Activated T-helper 9 cell treated with anti-CD3 and anti-CD28 coated beads, Interleukin-2, amount 50 U/mL, for 16 hours (primary cell): ENCODE data around the gene SCYL2.
"Not testable (repeated sequence)": the region's sequence is repeated elsewhere in the genome, so short reads cannot be mapped to it uniquely, and the experiment has no call there.

Source experiments
- DNase-seq: peaks from one replicate; pipeline ENCODE4 v3.0.0-alpha.2; 2020; ENCODE audit warnings: low read depth

SCYL2 gene

GRCh38 chr12:100266835-100267602 lies at the start of gene SCYL2, which contains the start of gene DEPDC4:
Gene SCYL2, plus strand, starts transcription at chr12:100267177. Its CDS starts 15,794 bp downstream, at chr12:100282971.
Gene DEPDC4, minus strand, starts transcription at chr12:100267079. Its CDS starts 3 bp downstream, at chr12:100267076.
- DNase-seq, result peak; percentile 89

- DNase-seq, result no peak
Observed at GRCh38 chr12:100219328-100220109, 47.5 kb upstream of the SCYL2 start.

DNA sequence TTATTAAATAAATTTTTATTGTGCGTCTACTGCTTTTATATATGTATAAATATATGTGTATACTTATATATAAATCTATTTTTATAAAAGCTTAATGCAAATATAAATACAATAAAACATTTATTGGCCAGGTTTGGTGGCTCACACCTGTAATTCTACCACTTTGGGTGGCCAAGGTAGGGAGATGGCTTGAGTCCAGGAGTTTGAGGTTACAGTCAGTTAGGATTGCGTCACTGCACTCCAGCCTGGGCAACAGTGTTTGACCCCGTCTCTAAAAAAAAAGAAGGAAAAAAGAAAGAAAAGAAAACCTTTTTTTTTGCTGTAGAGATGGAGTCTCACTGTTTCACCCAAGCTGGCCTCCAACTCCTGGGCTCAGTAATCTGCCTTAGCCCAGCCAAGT lies 45.5 kb upstream of the SCYL2 start:
- no peak for DNase-seq

DNA sequence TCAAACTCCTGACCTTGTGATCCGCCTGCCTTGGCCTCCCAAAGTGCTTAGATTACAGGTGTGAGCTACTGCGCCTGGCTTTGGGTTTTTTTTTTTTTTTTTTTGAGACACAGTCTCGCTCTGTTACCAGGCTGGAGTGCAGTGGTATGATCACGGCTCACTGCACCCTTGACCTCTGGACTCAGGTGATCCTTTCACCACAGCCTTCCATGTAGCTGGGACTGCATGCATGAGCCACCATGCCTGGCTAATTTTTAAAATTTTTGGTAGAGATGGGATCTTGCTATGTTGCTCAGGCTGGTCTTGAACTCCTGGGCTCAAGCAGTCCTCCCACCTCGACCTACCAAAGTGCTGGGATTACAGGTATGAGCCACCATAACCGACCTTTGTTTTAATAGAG lies 44.8 kb upstream of the SCYL2 start:
- not testable (repeated sequence) for DNase-seq

GRCh38 chr12:100225491-100225890 lies 41.5 kb upstream of the SCYL2 start:
- no peak for DNase-seq

DNA sequence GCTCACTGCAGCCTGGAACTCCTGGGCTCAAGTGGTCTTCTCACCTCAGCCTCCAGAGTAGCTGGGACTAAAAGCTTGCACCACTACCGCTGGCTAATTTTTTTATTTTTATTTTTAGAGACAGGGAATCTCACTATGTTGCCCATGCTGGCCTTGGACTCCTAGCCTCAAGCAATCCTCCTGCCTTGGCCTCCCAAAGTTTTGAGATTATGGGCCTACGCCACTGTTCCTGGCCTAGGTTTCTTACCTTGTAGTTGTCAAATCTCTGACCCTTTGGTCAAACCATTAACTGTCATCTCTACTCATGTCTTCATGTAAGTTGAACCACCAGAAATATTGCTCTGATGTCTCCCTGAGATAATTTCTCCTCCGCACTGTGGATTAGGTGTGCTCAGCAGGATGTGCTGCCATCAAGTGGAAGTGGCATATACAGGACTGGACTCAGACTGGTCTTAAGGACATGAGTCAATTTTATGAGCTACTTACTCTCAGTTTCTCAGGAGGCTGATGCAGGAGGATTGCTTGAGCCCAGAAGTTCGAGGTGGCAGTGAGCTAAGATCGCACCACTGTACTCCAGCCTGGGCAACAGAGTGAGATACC lies 37.8 kb upstream of the SCYL2 start:
- DNase-seq, result no peak

GRCh38 chr12:100229876-100230275 lies 37.1 kb upstream of the SCYL2 start:
- no peak for DNase-seq

DNA sequence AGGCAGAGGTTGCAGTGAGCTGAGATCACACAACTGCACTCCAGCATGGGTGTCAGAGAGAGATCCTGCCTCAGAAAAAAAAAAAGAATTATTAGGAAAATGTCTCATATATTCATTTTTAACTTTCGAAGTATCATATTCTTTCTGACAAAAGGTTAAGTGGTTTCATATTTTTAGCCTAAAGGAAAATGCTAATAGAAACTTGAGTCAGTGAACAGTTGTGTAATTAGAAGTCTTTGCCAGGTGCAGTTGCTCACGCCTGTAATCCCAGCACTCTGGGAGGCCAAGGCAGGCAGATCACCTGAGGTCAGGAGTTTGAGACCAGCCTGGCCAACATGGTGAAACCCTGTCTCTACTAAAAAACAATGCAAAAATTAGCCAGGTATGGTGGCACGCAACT lies 35.1 kb upstream of the SCYL2 start:
- DNase-seq, result not testable (repeated sequence)

DNA sequence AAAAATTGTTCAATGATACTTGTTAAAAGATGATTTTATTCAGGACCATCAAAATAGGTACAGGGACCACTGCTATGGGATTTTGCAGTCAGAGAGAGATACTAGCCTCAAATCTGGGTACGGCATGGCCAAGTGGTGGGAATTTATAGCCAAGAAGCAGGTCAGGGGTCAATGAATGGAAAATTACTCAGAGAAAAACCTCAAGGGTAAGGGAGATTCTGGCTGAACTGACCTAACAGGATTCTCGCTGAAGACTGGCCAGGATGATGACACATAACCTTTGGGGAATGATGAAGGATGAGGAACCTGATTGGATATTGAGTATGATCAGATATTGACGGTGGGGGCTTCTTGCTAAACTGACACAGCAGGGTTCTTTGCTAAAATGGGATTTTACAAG lies 32.8 kb upstream of the SCYL2 start:
- no peak for DNase-seq

- DNase-seq, result no peak
Observed at GRCh38 chr12:100234591-100235304, 32.2 kb upstream of the SCYL2 start.

GRCh38 chr12:100238801-100239200 lies 28.2 kb upstream of the SCYL2 start:
- no peak for DNase-seq

DNA sequence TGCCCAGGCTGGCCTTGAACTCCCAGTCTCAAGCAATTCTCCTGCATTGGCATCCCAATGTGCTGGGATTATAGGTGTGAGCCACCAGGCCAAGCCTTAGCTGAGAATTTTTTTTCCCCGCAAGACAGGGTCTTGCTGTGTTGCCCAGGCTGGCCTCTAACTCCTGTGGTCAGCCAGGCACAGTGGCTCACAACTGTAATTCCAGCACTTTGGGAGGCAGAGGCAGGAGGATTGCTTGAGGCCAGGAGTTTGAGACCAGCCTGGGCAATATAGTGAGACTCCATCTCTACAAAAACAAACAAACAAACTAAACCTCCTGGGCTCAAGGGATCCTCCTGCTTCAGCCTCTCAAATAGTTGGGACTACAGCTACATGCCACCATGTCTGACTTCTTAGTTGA lies 27.4 kb upstream of the SCYL2 start:
- DNase-seq, result no peak

DNA sequence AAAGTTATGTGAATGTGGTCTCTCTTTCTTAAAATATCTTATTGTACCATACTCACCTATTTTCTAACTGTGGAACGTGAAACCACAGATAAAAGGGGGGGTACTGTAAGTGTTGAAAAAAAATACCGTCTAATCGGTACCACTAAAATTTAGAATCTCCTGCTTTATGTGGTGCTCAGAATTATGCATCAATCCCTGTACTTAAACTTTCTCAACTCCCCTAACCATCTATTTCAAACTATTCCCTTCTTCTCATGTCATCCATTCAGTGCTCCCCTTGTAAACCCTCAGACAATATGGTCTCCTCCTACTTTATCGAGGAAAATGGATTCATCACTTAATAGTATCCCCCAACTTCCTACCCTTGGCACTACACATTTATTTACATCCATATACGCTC lies 23.8 kb upstream of the SCYL2 start:
- DNase-seq, result no peak

GRCh38 chr12:100247765-100248164 lies 19.2 kb upstream of the SCYL2 start:
- DNase-seq, result no peak

- DNase-seq, result no peak
Observed at GRCh38 chr12:100248886-100249285, 18.1 kb upstream of the SCYL2 start.

DNA sequence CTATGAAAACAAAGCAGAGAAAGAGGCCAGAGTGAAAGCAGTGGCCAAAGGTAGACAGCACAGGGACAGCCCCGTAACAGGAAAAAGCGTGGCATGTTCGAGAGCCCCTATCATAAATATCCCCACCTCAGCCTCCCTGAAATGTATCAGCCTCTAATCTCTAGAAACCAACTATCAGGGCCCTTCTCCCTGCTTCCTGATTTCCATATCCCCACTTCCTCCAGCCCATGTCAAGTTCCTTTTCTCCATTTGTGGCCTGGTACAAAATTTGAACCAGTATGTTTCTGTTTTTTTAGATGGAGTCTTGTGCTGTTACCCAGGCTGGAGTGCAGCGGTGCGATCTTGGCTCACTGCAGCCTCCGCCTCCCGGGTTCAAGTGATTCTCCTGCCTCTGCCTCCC lies 17.0 kb upstream of the SCYL2 start:
- DNase-seq, result no peak

DNA sequence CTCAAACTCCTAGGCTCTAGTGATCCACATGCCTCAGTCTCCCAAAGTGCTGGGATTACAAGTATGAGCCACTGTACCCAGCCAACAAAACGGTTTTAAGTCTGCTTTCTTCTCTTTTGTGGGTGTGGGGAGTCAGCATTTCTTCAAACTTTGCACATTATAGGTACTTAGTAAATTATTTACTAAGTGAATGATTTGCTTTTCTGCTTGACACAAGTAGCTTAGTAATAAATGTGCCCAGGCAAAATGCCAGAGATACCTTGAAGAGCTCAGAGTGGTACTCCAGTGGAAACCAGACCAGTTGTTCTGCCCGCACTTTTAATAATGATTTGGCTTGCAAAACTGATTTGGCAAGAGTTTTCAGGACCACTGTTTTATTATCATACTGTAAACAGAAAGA lies 15.1 kb upstream of the SCYL2 start:
- no peak for DNase-seq

DNA sequence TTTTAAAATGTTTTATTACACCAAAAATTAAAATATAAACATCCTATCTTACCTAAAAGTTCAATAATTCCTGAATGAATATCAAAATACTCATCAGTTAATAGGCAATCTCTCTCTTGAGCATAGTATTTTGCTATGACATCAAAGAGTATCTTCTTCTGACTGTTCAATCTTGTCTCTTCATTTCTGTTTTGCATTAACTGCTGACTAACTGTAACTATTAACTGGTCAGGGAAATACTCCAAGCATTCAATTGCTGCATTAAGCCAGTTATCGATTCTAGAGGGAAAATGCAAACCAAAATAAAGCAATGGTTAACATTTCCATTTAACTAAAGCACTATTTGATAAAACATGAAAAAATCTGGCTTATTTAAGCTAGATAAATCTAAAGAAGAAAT lies 13.5 kb upstream of the SCYL2 start:
- no peak for DNase-seq

GRCh38 chr12:100254876-100255275 lies 12.1 kb upstream of the SCYL2 start:
- DNase-seq, result no peak

- DNase-seq, result no peak
Observed at GRCh38 chr12:100258127-100258526, 8.8 kb upstream of the SCYL2 start.

- DNase-seq, result no peak
Observed at GRCh38 chr12:100263131-100263530, 3.8 kb upstream of the SCYL2 start.

DNA sequence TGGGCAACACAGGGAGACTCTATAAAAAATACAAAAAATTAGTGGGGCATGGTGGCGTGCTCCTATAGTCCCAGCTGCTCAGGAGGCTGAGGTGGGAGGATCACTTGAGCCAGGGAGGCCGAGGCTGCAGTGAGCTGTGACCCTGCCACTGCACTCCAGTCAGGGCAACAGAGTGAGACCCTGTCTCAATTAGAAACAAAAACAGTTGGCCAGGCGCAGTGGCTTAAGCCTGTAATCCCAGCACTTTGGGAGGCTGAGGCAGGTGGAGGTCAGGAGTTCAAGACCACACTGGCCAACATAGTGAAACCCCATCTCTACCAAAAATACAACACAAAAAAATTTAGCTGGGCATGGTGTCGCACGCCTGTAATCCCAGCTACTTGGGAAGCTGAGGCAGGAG lies 1.9 kb upstream of the SCYL2 start:
- not testable (repeated sequence) for DNase-seq
